GM12878 (cell line): Measurements from ENCODE around the gene EIF3B. TPM values are rescaled to one million over a fixed set of nuclear protein-coding genes. Genes with fewer than 3 reads are reported as not detected.

ENCODE experiments used
- ATAC-seq: fragments of 200-7000 bp; cut with Tn5 transposase; 3 replicates; pipeline ENCODE4 v1.9.1; 2020; ENCODE audit warnings: mild to moderate bottlenecking, moderate library complexity
- BruUV-seq: library from RNA; stranded (reverse); fragments of 400-500 nt; replicated peaks from 2 replicates; lab custom pipeline; 2021; lab: Mats Ljungman, UMichigan
- CTCF ChIA-PET: fragments of 300-600 bp; sonication (Branson Sonifier 250); formaldehyde crosslinking; extraction: SDS; loops from one replicate; lab custom pipeline; 2021; ENCODE audit warnings: inconsistent platforms; lab: Yijun Ruan, JAX
- POLR2A ChIA-PET: fragments of 350-600 bp; formaldehyde crosslinking; extraction: SDS; loops from one replicate; lab custom pipeline; 2021; ENCODE audit warnings: inconsistent platforms; lab: Charles Lee
- RAD21 ChIA-PET: fragments of 300-600 bp; sonication (Branson Sonifier 250); formaldehyde crosslinking; loops from one replicate; lab custom pipeline; 2023; ENCODE audit warnings: antibody characterized with exemption; ENCODE audit not compliant: unreplicated experiment; lab: Charles Lee
- SMC1A ChIA-PET: fragments of 300-600 bp; sonication (Branson Sonifier 250); formaldehyde crosslinking; loops from one replicate; lab custom pipeline; 2023; ENCODE audit not compliant: unreplicated experiment, uncharacterized antibody; lab: Charles Lee
- DNase-seq: peaks from one replicate; pipeline ENCODE4 v3.0.0-alpha.2; 2011; ENCODE audit warnings: low read depth, low spot score
- FAIRE-seq: peaks from 3 replicates; lab custom pipeline; 2011; peaks lifted over from hg19 to GRCh38; lab: Jason Lieb, UNC
- H2AFZ ChIP-seq: 2 replicates; pipeline ENCODE4 v1.6.0; 2011; ENCODE audit warnings: low read depth, low read length, control low read depth; ENCODE audit not compliant: control insufficient read depth
- H3K27ac ChIP-seq: 2 replicates; pipeline ENCODE4 v1.5.1; 2011; ENCODE audit warnings: control low read depth; ENCODE audit not compliant: control insufficient read depth, insufficient read depth
- H3K27me3 ChIP-seq, 2 experiments: replicated peaks in 1 of 2; 2 replicates each; pipeline versions ENCODE4 v1.6.0 to v1.6.1; 2011; ENCODE audit warnings: low read length in 1 of 2; ENCODE audit not compliant: control insufficient read depth in 2 of 2, insufficient read depth in 2 of 2
- H3K36me3 ChIP-seq, 2 experiments: 2 replicates each; pipeline ENCODE4 v1.5.1; 2011; ENCODE audit warnings: low read length in 1 of 2; ENCODE audit not compliant: control insufficient read depth in 2 of 2, insufficient read depth in 2 of 2
- H3K4me1 ChIP-seq: 2 replicates; pipeline ENCODE4 v1.6.1; 2011; ENCODE audit warnings: mild to moderate bottlenecking, low read length, moderate library complexity, mixed read lengths; ENCODE audit not compliant: control insufficient read depth, insufficient read depth
- H3K4me2 ChIP-seq: 2 replicates; pipeline ENCODE4 v1.6.0; 2011; ENCODE audit warnings: control low read depth; ENCODE audit not compliant: control insufficient read depth, insufficient read depth
- H3K4me3 ChIP-seq: fragments of 200-600 bp; sonication (generic); 2 replicates; pipeline ENCODE4 v1.5.1; 2016
- H3K79me2 ChIP-seq: 2 replicates; pipeline ENCODE4 v1.6.0; 2011; ENCODE audit warnings: low read length; ENCODE audit not compliant: control insufficient read depth, insufficient read depth
- H3K9ac ChIP-seq: 2 replicates; pipeline ENCODE4 v1.8.0; 2011; ENCODE audit warnings: low read length, control low read depth, mixed read lengths; ENCODE audit not compliant: control insufficient read depth, insufficient read depth
- H3K9me3 ChIP-seq: replicated peaks from 3 replicates; pipeline ENCODE4 v1.5.1; 2011; ENCODE audit warnings: mild to moderate bottlenecking, low read length; ENCODE audit not compliant: control insufficient read depth, insufficient read depth
- H4K20me1 ChIP-seq: 2 replicates; pipeline ENCODE4 v1.6.0; 2011; ENCODE audit not compliant: control insufficient read depth, insufficient read depth
- ATF7 ChIP-seq: fragments of 450-650 bp; IDR thresholded peaks from 2 replicates; pipeline ENCODE4 v1.6.1; 2016; ENCODE audit warnings: low read depth, mild to moderate bottlenecking
- CBX5 ChIP-seq: sonication (generic); IDR thresholded peaks from 2 replicates; pipeline ENCODE4 v1.6.1; 2016; ENCODE audit warnings: low read depth, moderate library complexity, mild to moderate bottlenecking, inconsistent platforms
- CTCF ChIP-seq, 3 experiments: IDR thresholded peaks in 2 of 3; conservative IDR thresholded peaks in 1 of 3; 2 replicates each; pipeline ENCODE4 v1.5.1; 2011; ENCODE audit warnings: low read depth in 3 of 3, low read length in 3 of 3, mild to moderate bottlenecking in 3 of 3, control low read depth in 2 of 3, moderate library complexity in 2 of 3, inconsistent platforms in 1 of 3, mixed read lengths in 1 of 3; ENCODE audit not compliant: control insufficient read depth in 2 of 3, insufficient read depth in 1 of 3; ENCODE audit errors: extremely low read depth in 1 of 3
- ELK1 ChIP-seq: IDR thresholded peaks from 2 replicates; pipeline ENCODE4 v1.6.1; 2012; ENCODE audit warnings: low read depth, low read length, improper control_type of control experiment
- HDAC6 ChIP-seq: fragments of 200-600 bp; sonication (generic); IDR thresholded peaks from one replicate; pipeline ENCODE4 v1.8.0; 2017; ENCODE audit warnings: antibody characterized with exemption; ENCODE audit not compliant: unreplicated experiment
- MLLT1 ChIP-seq: fragments of 450-650 bp; IDR thresholded peaks from 2 replicates; pipeline ENCODE4 v1.6.1; 2016; ENCODE audit warnings: mild to moderate bottlenecking
- NRF1 ChIP-seq: conservative IDR thresholded peaks from 2 replicates; pipeline ENCODE4 v1.6.1; 2011; ENCODE audit warnings: mild to moderate bottlenecking, low read depth, low read length, improper control_type of control experiment
- POLR2A ChIP-seq: IDR thresholded peaks from 2 replicates; pipeline ENCODE4 v1.6.1; 2011; ENCODE audit warnings: low read depth, mild to moderate bottlenecking, low read length
- RFX5 ChIP-seq: IDR thresholded peaks from 2 replicates; pipeline ENCODE4 v1.6.1; 2011; ENCODE audit warnings: low read depth, low read length, improper control_type of control experiment
- ZNF217 ChIP-seq: fragments of 450-650 bp; IDR thresholded peaks from 2 replicates; pipeline ENCODE4 v1.6.1; 2017; ENCODE audit warnings: antibody characterized with exemption, mild to moderate bottlenecking
- ZNF622 ChIP-seq: fragments of 450-650 bp; IDR thresholded peaks from 2 replicates; pipeline ENCODE4 v1.6.1; 2017; ENCODE audit warnings: mild to moderate bottlenecking, inconsistent platforms
- WGBS: methylation state at CpG from one replicate; pipeline ENCODE4 v1.1.6; 2016; ENCODE audit warnings: low lambda C conversion rate; ENCODE audit not compliant: insufficient replicate concordance, insufficient coverage; ENCODE audit errors: missing lambda C conversion rate; 5-methylcytosine and 5-hydroxymethylcytosine counted together
- in situ Hi-C: fragments of 300-500 bp; cut with MboI; formaldehyde crosslinking; loops from 9 replicates; pipeline ENCODE4 v1.14.3; 2018; ENCODE audit warnings: mixed read lengths
- intact Hi-C: fragments of 100-400 bp; cut with micrococcal nuclease; formaldehyde crosslinking; loops from one replicate; pipeline ENCODE4 v1.14.2; 2022; ENCODE audit not compliant: unreplicated experiment
- polyA plus RNA-seq, 11 experiments: library from polyadenylated mRNA; depleted of rRNA in 4 of 11; unstranded in 6 of 11; stranded (reverse) in 5 of 11; fragments of >200 nt; fragmentation: Nextera tagmentation in 4 of 11; fragmentation: Illumina TruSeq in 1 of 11; extraction: Ambion mirVana in 4 of 11; extraction: Trizol in 1 of 11; gene quantifications; 1 replicate in 1 of 11; 2 replicates in 10 of 11; pipeline versions ENCODE4 v1.2.1 to v1.2.3, GENCODE V29; 2011 to 2016; ENCODE audit warnings: inconsistent platforms in 2 of 11, missing spikeins in 2 of 11, low read depth in 1 of 11
- total RNA-seq, 4 experiments: library from RNA; depleted of rRNA in 3 of 4; stranded (reverse); fragments of >200 nt in 3 of 4; fragmentation: Illumina TruSeq in 1 of 4; extraction: Trizol in 1 of 4; gene quantifications; 2 replicates each; pipeline versions ENCODE4 v1.2.1 to v1.2.3, GENCODE V29; 2013 to 2021

Gene EIF3B
- total and polyA plus RNA-seq, 10 of the 15 experiments (the other 5 are each of a cell fraction or from before 2014, with no cell fraction given), result 17.6 to 275 (median 153) TPM

GRCh38 chr7:2394566-2395082, 40.0 kb downstream of the EIF3B start:
- H3K27me3 ChIP-seq, result no peaks in the 10 kb centered on the region
- in situ Hi-C loops, result no loop called here
- ChIA-PET RAD21 (no interaction called here), POLR2A (interaction anchor here (0.6 kb wide), 2 partner anchors 41 to 106 kb away, joined by 3 to 5 read pairs; no protein-coding TSS in a partner anchor), CTCF (no interaction called here), SMC1A (no interaction called here)
- whole genome bisulfite sequencing, result 83% methylated on average over 17 of the region's 21 CpGs
- H3K4me1 ChIP-seq, result peaks cover 1% of the 10 kb centered on the region; the same call in 1 of the 2 replicates
- no TSS peak for BruUV-seq
- H4K20me1 ChIP-seq, result no peaks in the 10 kb centered on the region
- no peaks in the 10 kb centered on the region for H3K79me2 ChIP-seq
- intact Hi-C loops, result no loop called here
- H2AFZ ChIP-seq, result no peak overlapping the region
- DNase-seq, result no peak
- no peak for FAIRE-seq
- H3K9me3 ChIP-seq, result no peaks in the 10 kb centered on the region
- H3K4me2 ChIP-seq, result no peak overlapping the region
- no peaks in the 10 kb centered on the region for H3K36me3 ChIP-seq
- H3K9ac ChIP-seq, result no peak overlapping the region
- ATAC-seq, result no peak
- TF ChIP-seq NRF1 (no peak), RFX5 (no peak), POLR2A (no peak), CTCF (IDR thresholded peaks at IDR 0.05 in 2 of 3, conservative IDR thresholded peaks at IDR 0.05 in 1 of 3; ENCODE audit: control insufficient read depth in 2 of 3, extremely low read depth in 1 of 3, insufficient read depth in 1 of 3, low read depth in 3 of 3, low read length in 3 of 3) (no peak), ELK1 (no peak), HDAC6 (no peak), MLLT1 (no peak), ATF7 (no peak), ZNF217 (no peak), ZNF622 (no peak), CBX5 (no peak)
- H3K27ac ChIP-seq, result no peak overlapping the region
- no peak overlapping the region for H3K4me3 ChIP-seq
